GM12891 (cell line): ENCODE measurements around the gene TRRAP.

Experiments
- PAX5 ChIP-seq: IDR thresholded peaks from 2 replicates; pipeline ENCODE4 v1.6.1; 2011; ENCODE audit warnings: low read length, moderate library complexity, mild to moderate bottlenecking; ENCODE audit not compliant: insufficient read depth, severe bottlenecking
- POLR2A ChIP-seq: IDR thresholded peaks from 2 replicates; pipeline ENCODE4 v1.6.1; 2011; ENCODE audit warnings: low read depth, low read length, control low read depth
- POLR2AphosphoS5 ChIP-seq: IDR thresholded peaks from 2 replicates; pipeline ENCODE4 v1.6.1; 2011; ENCODE audit warnings: low read depth, low read length, control low read depth
- TAF1 ChIP-seq: IDR thresholded peaks from 2 replicates; pipeline ENCODE4 v1.6.1; 2011; ENCODE audit warnings: low read depth, low read length, control low read depth

- TF ChIP-seq POLR2A, result no peak
- TF ChIP-seq POLR2AphosphoS5, result no peak
- no peak for TF ChIP-seq TAF1
- TF ChIP-seq PAX5, result no peak
Observed at GRCh38 chr7:98862203-98862602, 16.1 kb upstream of the TRRAP start.
